ENCODE measurements around the gene CA12.

GRCh38 chr15:63382966-63383710 lies 1.5 kb upstream of the CA12 start:
- TF ChIP-seq ZFP3 (CRISPR knock-in tag; IDR thresholded peaks at IDR 0.05): no peak
- TF ChIP-seq ZFP30 (CRISPR knock-in tag; IDR thresholded peaks at IDR 0.05): no peak
- no peak for TF ChIP-seq CREB5 (CRISPR knock-in tag; IDR thresholded peaks at IDR 0.05; ENCODE audit: low read depth)
- no peak for TF ChIP-seq PATZ1 (CRISPR knock-in tag; IDR thresholded peaks at IDR 0.05; ENCODE audit: borderline replicate concordance)
- TF ChIP-seq RARB (CRISPR knock-in tag; IDR thresholded peaks at IDR 0.05): no peak
- no peak for TF ChIP-seq CSRNP3 (CRISPR knock-in tag; IDR thresholded peaks at IDR 0.05)
